HG03354 (cell line): ENCODE results near the gene SHH.
"Not testable (repeated sequence)": the region's sequence is repeated elsewhere in the genome, so short reads cannot be mapped to it uniquely, and the experiment has no call there.

Source experiments
- ATAC-seq: cut with Tn5 transposase; IDR thresholded peaks from one replicate; pipeline ENCODE4 v1.9.1; 2021; ENCODE audit warnings: mild to moderate bottlenecking; ENCODE audit not compliant: unreplicated experiment, poor library complexity, severe bottlenecking

The SHH gene

DNA sequence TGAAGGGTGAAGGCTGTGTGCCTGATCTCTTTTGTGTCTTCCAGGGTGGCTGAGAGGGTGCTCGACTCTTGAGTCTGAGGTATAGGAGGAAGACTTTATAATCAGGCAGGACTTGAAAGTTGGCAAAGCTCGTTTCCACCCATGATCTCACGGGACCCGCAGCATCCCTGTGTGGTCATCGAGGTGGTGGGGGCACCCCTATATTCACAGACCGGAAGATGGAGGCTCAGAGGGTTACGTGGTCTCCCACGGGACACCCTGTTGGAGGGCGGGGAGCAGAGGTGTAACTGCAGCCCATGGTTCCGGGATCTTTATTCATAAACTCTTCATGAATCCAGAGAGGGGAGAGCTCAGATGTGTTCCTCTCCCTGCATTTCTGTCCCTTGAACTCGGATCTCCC lies 9.6 kb upstream of the SHH start:
- ATAC-seq = no peak

DNA sequence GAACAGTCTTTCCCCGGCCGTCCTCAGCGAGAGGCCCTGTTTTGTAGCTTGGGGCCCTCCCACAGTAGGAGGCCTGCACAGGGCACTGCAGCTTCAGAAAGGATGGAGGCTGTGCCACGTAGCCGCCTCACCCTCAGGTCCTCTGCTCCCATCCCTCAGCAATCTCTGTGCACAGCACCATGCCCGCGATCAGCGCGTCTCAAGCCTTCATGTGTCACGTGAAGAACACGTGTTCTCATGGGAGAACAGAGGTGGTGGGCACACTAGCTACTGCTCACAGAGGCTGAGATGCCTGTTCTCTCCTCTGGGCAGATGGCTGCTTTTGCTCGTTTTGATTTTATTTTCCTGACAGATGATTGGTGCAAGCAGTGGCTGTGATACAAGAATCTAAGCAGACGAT lies 8.5 kb upstream of the SHH start:
- ATAC-seq = no peak

DNA sequence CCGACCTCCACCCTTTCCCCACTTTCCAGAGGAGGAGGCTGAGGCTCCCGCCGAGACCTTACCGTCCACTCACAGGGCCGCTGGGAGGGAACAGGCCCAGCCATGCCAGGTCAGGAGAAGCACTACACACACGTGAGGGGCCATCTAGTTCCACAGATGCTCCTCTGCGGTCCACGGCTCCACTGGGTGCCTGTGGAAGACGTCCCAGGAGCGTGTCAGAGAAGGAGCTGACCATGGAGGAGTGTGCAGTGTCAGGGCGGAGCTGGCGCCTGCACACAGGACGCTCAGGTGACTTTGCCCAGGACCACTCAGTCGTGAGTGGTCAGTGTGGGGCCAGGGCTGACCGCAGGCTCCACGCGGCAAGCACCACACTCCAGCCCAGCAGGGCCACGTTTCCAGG lies 8.0 kb upstream of the SHH start:
- no peak for ATAC-seq

DNA sequence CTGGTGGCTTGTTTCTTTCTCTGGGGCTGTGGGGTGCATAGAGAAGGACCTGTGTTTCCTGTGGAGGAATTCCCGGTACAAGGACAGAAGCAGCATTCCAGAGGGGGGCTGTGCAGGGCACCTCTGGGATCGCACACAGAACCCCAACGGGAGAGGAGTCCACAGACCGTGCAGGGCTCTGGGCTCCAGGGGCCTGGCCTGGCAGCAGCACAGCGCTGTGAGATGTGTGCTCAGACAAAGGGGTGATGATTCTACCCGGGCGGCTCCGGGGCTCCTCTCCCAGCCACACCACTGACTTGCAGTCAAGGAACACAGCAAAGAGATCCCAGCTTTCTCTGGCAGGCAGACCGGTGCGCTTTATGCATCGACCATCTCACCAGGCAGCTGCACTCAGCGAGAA lies 6.9 kb upstream of the SHH start:
- ATAC-seq = no peak

DNA sequence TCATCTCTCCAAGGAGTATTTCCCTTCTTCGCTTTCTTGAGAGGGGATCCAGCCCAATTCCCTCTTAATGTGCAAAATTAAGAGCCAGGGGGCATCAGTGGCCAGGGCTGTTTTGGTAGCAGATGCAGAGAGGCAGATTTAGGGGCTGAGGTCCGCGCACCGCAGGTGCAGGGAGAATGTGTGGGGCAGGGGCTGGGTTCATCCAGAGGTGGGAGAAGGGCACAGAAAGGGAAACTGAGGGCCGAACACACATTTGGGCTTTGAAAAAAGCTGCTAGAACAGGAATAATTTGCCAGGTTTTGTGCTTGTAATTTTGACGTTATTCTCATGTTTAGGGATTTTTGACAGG lies 6.5 kb upstream of the SHH start:
- no peak for ATAC-seq

DNA sequence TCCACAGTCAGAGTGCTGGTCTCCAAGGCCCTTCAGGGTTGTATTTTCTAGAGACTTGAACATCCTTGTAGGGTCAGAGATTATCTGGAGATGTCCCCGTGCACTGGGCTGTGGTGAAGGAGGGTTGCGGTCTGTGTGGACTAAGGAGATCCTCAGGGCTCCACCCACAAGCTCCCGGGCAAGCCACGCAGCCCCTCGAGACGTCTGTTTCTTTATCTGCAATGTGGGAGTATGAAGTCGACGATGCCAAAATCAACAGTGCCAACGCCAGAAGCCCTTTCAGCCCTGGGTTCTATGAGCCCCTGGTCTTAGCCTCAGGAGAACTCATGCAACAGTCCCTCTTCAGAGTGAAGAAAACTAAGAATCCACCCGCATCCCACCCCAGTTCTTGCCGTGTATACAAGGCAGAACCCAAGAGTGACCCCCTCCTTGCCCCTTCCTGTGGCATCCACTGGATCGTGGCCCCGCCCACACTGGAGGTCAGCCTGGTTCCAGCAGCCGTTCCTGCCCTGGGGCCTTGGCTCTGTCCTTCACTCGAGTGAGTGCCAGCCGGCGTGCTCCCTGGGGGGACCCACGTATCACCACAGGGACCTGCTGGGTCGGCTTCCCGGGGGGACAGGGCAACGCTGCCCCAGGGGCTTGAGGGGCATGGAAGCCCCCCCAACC lies 6.0 kb upstream of the SHH start:
- no peak for ATAC-seq

DNA sequence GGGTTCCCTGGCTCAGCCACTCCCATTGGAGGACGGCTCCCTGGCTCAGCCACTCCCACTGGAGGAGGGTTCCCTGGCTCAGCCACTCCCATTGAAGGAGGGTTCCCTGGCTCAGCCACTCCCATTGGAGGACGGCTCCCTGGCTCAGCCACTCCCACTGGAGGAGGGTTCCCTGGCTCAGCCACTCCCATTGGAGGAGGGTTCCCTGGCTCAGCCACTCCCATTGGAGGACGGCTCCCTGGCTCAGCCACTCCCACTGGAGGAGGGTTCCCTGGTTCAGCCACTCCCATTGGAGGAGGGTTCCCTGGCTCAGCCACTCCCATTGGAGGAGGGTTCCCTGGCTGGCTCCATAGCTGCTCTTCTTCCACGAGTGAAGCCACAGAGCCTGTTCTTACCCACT lies 5.3 kb upstream of the SHH start:
- not testable (repeated sequence) for ATAC-seq

DNA sequence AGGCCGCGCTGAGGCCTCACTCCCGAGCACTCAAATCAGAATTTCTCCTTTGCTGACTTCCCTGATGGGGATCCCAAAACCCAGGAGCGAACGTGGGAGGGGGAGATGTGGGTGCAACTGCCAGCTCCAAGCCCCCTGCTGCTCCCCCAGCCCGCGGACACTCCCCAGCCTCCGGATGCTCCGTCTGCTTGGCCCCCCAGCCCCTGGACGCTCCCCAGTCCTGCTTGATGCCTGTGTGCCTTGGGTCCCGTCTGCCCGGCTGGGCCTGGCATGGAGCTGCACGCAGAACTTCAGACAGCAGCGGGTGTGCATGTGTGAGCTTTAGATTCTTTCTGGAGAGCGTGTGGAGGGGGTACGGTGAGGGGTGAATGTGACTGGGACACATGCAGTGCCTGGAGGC lies 4.7 kb upstream of the SHH start:
- no peak for ATAC-seq

DNA sequence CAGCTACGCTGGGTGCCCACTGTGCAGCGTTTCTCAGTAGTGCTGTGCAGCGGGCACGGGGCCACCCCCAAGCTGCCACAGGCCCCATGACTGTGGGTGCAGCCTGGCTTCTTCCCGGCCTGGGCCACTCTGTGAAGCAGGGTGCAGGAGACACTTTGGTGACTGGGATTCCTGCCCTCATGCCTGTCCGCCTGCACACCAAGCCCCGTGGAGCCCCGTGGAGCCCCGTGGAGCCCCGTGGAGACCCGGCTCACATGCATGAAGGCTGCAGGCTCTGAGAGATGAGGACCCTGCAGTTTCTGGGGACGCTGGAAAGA lies 3.9 kb upstream of the SHH start:
- no peak for ATAC-seq

DNA sequence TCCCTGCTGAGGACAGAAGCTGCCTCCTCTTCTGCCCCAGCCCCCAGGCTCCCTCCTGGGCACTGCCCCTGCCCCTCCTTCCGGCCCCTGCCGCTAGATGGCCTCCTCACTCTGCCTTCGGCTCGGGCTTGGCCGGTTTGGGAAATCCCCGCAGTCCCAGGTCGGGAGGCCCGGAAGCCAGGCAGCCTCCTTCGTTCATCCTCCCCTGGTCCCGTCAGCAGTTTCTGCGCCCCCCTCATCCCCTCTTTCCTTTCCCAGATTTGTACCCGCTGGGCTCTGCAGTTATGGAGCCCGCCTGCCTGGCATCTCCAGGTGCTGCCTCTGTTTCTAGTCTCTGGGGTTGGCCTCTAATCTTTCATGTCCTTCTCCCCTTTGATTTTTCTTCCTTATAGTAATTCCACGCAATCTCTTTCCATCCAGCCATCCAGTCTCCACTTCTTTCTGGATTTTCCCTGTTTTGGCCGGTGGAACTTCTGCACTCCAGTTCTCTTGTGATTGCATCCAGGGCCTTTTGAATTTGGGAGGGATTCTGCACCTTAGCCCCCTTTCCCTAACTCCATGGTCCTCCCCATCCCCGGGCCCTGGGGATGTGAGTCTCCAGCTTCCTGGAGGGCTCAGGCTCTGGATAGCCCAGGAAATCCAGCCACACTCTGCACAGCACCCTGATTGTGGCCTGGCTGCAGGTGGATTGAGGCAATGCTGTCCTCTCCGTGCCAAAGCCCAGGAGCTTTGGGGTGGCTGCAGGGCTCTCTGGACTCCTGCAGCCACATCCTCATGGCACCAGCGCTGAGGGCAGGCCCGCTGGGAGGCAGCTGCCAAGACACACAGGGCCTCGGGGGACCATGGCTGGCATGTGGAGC lies 3.3 kb upstream of the SHH start:
- ATAC-seq = peak; percentile 83

DNA sequence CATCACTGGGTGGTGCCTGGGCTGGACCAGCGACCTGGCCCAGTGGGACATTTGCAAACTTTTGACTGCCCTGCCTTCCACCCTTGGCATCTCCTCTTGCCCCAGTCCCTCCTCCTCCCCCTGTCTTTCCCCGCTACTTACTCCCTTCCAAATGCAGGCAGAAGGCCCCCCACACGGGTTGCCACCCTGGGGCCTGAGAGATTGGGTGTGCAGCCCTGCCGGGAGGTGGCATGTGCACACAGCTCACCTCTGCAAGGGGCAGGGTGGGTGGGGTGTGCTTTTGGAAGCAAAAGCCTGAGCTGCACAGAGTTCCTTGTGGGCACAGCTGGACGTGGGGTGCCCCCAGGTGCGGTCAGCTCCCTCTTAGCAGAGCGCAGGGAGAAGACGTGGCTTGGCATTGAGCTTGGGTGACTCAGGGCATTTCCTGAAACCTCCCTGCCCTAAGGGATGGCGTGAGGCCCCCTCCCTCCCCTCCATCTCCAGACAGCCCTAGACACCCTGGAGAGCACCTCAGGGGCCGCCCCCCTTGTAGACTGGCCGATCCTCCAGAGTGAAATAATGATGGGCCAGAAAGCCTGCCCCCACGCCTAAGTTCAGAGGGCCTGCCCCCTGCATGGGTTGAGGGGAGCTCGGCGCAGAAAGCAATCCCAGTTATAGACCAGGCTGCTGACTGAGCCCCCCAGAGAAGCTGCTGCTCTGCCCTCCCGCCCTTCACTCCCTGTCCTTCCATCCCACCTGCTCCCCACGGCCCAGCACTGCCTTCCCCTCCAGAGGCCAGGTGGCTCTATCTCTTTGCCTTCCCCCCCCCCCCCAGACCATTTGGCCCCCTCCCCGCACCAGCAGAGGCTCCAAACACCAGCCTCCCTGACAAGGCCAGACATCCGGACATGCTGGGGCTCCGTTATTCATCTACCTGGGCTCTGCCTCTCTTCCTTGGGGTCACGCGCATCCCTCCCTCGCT lies 2.3 kb upstream of the SHH start:
- no peak for ATAC-seq

DNA sequence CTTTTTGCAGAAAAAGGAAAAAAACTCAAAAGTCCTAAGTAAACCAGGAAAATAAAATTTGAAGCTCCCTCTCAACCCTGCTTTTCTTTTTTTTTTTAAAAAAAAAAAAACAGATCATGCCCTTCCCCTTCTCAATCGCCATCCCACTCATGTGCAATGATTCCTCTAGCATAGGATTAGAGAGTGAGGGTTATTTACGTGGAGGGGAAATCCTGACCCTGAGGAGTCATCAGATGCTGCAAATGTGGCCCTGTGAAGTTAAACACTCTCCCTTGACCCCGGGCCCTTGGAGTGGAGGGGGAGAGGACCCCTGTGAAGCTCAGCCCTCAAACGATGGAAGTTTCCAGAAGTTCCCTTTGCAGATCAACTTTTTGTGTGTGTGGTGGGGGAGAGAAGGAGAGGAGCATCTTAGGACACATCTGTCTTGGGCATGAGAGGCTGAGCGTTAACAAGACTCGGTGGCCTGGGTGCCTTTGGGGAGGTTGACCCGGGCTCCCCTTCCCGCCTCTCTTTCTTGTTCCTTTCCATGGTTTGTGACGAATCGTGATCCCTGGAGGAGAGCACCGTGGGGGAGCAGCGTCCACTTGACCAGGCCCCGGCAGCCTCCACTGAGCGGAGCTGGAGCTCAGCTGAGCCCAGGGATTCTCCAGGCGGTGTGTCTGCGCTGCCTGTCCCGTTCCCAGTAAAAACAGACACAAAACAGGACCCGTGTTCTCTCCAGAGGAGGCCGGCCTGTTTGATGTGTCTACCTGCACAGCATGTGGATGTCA lies 1.5 kb upstream of the SHH start:
- ATAC-seq = no peak

DNA sequence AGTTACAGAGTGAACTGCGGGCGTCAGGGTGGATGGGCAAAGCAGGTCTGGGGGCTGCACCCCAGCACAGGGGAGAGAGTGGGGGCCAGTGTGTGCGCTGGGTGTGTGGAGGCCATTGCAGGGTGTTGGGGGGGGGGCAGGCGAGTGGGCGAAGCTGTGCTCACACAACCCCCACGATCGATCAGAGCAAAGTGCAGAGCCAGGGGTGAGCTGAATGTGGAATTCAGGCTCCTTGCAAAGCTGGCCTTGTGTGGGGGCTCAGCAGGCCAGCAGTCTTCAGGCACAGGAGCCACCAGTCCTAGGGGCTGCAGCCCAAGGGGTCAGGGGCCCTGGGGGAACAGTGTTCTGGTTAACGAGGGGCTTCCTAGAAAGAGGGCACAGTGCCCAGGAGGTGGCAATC lies 862 bp upstream of the SHH start:
- ATAC-seq = no peak

DNA sequence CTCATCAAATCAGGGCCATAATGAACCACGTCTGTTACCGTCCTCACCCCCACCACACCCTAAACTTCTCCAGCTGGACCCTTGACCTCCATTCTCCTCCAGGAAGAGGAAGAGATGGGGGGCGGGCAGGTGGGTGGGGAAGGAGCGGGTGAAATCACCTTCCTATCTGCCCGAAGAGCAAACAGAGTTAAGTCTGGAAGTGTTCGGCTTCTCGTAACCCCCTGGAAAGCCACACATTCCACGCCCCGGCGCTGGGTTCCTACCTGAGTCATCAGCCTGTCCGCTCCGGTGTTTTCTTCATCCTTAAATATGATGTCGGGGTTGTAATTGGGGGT lies 736 bp downstream of the SHH start:
- ATAC-seq = no peak

DNA sequence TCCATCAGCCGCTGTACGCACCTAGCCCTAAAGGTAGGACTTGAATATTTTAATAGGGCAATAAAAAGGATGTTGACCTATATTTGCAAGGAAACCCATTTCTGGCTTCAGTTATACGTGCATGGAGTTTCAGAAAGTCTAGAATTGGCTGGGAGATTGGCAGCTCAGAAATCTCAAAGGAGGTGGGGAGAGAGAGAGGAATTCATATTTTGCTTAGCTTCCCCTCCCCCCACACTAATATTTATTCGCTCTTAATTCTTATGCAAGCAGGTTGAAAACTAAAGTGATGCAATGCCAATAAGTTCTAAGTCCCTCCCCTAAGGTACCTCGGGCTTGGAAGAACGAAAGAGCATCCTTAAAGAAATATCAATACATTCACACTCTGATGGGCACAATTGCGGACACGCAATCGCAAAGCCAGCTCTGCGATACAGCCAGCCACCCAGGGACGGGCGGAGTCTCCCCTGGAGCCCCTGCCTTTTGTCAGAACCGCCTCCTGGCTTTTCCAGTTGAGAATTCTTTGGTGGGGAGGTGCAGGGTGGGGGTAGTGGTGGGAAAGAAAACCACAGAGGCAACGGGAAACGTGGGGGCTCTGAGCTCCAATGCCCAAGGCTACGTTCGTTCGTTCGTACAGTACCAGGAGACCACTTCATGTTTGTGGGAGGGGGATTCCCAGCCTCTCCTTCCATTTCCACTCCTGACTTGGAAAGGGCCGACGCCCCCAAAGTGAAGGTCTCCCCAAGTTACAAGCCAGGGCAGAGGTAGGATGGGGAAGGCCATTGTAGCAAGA lies 1.3 kb downstream of the SHH start:
- no peak for ATAC-seq

DNA sequence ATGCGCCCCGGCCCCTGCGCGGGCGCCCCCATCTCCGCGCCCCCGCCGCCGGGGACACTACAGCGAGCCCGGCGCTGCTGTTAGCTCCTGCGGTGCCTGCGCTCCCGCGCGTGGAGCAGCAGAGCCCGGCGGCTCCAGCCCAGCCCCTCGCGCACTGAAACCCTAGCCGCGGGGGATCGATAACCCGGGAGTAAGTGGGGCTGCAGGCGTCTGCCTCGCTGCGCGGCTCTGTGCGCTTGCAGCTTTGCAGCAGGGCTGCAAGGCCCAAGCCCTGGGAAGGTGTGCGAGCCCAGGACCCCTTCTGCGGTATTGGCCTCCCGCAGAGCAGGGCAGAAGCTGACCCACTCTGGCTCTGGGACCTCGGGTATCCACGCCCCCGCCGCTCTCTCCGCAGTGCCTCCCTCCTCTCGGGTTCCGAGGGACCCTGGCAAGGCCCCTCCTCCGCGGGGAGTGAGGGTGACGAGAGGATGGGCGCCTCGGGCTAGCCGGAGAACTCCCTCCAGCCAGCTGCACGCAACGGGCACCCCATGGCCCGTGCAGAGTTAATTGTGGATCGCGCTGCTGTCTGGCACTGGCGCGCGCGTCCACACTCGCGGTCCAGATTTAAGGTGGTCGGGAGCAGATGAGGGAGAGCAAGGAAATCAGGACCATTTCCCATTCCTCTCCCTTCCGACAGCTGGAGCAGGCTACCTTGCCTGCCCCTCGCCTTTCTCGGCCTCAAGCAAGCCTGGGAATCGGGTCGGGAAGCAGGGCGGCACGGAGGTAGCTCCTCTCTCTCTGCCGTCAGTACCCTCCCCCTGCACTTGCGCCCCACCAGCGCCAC lies 2.1 kb downstream of the SHH start:
- no peak for ATAC-seq

DNA sequence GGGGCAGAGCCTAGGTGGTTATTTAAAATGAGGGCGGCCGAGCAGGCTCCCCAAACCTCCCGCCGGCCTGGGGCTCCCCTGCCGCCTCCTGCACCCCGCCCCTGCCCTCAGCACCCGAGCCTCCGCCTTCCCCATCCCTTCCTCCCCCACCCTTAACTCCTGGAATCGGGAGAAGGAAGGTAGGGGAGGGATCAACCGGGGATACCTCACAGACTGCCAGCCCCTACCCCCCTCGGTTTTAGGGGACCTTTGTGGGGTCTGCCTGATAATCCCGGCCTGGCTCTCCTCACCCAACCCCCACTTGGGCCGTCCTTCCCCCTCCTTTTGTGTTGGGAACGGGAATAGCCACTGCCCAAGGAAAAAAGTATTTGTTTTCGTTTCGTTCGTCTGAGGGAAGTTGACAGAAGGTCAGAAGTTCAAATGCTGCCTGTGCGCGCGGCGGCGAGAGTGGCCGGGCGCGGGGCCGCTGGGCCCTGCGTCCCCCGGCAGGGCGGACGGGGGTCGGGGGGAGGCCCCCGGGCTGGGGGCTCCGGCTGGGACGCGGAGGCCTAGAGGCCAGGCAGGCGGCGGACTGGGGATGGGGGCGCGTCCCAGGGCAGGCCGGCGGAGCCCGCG lies 2.8 kb downstream of the SHH start:
- no peak for ATAC-seq
